ENCODE results near the gene TMTC1. TPM values are rescaled to one million over a fixed set of nuclear protein-coding genes. Genes with fewer than 3 reads are reported as not detected.

TMTC1 gene
- total and polyA plus RNA-seq, 2 of the 8 experiments (the other 6 are each of a cell fraction or from before 2014, with no cell fraction given): 15.4 to 20.8 TPM

DNA sequence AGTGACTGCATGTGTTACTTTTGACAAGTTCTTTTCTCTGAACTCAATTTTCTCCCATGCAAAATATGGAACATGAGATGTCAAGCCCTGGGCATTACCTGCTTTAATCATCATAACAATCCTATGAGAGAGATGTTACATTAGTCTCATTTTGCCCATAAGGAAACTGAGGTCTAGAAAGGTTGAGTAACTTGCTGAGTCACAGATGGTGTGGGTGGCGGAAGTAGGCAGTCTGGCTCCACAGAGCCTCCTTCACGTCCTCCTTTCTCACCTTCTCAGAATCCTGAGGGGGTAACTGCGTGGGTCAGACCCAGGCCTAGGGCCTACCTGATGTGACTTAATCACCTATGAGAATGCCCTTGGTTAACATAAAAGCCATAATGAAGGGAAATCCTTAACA is 50.7 kb downstream of the TMTC1 start (continued):
- TF ChIP-seq, protein P1, sequence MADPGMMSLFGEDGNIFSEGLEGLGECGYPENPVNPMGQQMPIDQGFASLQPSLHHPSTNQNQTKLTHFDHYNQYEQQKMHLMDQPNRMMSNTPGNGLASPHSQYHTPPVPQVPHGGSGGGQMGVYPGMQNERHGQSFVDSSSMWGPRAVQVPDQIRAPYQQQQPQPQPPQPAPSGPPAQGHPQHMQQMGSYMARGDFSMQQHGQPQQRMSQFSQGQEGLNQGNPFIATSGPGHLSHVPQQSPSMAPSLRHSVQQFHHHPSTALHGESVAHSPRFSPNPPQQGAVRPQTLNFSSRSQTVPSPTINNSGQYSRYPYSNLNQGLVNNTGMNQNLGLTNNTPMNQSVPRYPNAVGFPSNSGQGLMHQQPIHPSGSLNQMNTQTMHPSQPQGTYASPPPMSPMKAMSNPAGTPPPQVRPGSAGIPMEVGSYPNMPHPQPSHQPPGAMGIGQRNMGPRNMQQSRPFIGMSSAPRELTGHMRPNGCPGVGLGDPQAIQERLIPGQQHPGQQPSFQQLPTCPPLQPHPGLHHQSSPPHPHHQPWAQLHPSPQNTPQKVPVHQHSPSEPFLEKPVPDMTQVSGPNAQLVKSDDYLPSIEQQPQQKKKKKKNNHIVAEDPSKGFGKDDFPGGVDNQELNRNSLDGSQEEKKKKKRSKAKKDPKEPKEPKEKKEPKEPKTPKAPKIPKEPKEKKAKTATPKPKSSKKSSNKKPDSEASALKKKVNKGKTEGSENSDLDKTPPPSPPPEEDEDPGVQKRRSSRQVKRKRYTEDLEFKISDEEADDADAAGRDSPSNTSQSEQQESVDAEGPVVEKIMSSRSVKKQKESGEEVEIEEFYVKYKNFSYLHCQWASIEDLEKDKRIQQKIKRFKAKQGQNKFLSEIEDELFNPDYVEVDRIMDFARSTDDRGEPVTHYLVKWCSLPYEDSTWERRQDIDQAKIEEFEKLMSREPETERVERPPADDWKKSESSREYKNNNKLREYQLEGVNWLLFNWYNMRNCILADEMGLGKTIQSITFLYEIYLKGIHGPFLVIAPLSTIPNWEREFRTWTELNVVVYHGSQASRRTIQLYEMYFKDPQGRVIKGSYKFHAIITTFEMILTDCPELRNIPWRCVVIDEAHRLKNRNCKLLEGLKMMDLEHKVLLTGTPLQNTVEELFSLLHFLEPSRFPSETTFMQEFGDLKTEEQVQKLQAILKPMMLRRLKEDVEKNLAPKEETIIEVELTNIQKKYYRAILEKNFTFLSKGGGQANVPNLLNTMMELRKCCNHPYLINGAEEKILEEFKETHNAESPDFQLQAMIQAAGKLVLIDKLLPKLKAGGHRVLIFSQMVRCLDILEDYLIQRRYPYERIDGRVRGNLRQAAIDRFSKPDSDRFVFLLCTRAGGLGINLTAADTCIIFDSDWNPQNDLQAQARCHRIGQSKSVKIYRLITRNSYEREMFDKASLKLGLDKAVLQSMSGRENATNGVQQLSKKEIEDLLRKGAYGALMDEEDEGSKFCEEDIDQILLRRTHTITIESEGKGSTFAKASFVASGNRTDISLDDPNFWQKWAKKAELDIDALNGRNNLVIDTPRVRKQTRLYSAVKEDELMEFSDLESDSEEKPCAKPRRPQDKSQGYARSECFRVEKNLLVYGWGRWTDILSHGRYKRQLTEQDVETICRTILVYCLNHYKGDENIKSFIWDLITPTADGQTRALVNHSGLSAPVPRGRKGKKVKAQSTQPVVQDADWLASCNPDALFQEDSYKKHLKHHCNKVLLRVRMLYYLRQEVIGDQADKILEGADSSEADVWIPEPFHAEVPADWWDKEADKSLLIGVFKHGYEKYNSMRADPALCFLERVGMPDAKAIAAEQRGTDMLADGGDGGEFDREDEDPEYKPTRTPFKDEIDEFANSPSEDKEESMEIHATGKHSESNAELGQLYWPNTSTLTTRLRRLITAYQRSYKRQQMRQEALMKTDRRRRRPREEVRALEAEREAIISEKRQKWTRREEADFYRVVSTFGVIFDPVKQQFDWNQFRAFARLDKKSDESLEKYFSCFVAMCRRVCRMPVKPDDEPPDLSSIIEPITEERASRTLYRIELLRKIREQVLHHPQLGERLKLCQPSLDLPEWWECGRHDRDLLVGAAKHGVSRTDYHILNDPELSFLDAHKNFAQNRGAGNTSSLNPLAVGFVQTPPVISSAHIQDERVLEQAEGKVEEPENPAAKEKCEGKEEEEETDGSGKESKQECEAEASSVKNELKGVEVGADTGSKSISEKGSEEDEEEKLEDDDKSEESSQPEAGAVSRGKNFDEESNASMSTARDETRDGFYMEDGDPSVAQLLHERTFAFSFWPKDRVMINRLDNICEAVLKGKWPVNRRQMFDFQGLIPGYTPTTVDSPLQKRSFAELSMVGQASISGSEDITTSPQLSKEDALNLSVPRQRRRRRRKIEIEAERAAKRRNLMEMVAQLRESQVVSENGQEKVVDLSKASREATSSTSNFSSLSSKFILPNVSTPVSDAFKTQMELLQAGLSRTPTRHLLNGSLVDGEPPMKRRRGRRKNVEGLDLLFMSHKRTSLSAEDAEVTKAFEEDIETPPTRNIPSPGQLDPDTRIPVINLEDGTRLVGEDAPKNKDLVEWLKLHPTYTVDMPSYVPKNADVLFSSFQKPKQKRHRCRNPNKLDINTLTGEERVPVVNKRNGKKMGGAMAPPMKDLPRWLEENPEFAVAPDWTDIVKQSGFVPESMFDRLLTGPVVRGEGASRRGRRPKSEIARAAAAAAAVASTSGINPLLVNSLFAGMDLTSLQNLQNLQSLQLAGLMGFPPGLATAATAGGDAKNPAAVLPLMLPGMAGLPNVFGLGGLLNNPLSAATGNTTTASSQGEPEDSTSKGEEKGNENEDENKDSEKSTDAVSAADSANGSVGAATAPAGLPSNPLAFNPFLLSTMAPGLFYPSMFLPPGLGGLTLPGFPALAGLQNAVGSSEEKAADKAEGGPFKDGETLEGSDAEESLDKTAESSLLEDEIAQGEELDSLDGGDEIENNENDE (IDR thresholded peaks at IDR 0.05; ENCODE audit: insufficient replicate concordance, low read length): no peak
- TF ChIP-seq, protein P2, sequence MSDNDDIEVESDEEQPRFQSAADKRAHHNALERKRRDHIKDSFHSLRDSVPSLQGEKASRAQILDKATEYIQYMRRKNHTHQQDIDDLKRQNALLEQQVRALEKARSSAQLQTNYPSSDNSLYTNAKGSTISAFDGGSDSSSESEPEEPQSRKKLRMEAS (IDR thresholded peaks at IDR 0.05): no peak
- TF ChIP-seq EP300 (IDR thresholded peaks at IDR 0.05; ENCODE audit: borderline replicate concordance in 1 of 2, low read depth in 2 of 2, low read length in 2 of 2): no peak
- TF ChIP-seq TEAD4 (IDR thresholded peaks at IDR 0.05; ENCODE audit: low read depth, low read length): no peak
- no peak for TF ChIP-seq KDM5A (IDR thresholded peaks at IDR 0.05; ENCODE audit: low read length)
- TF ChIP-seq CTBP2 (IDR thresholded peaks at IDR 0.05; ENCODE audit: borderline replicate concordance, insufficient read depth, insufficient read length, low read length): no peak
- no peak for TF ChIP-seq CEBPB (IDR thresholded peaks at IDR 0.05; ENCODE audit: low read depth, low read length)
- TF ChIP-seq SP1 (IDR thresholded peaks at IDR 0.05; ENCODE audit: low read depth, low read length): no peak
